Lung (tissue), 12 donors: ENCODE results near the gene GMPR2. TPM values are rescaled to one million over a fixed set of nuclear protein-coding genes. Genes with fewer than 3 reads are reported as not detected.
"Not testable (repeated sequence)": the region's sequence is repeated elsewhere in the genome, so short reads cannot be mapped to it uniquely, and the experiment has no call there.

Experiments
- ATAC-seq: fragments of 200-7000 bp; cut with Tn5 transposase; one replicate; pipeline ENCODE4 v1.9.1; 2020; ENCODE audit warnings: moderate number of reproducible peaks; ENCODE audit not compliant: insufficient read depth, low FRiP score
- DNase-seq, 3 donors: peaks; one replicate each; pipeline ENCODE4 v3.0.0-alpha.2; 2013 to 2017
- H3K27ac ChIP-seq, 2 donors: one replicate each; pipeline ENCODE4 v1.5.1; 2013; ENCODE audit warnings: mild to moderate bottlenecking in 2 of 2, moderate library complexity in 2 of 2, control low read depth in 1 of 2, inconsistent platforms in 1 of 2, low read depth in 1 of 2, low read length in 1 of 2
- H3K27me3 ChIP-seq, 3 donors: one replicate each; pipeline ENCODE4 v1.5.1; 2013; ENCODE audit warnings: low read length in 2 of 3; ENCODE audit not compliant: control insufficient read depth in 3 of 3, insufficient read depth in 3 of 3
- H3K36me3 ChIP-seq, 4 donors: one replicate each; pipeline ENCODE4 v1.5.1; 2013; ENCODE audit warnings: low read length in 4 of 4, mild to moderate bottlenecking in 1 of 4, moderate library complexity in 1 of 4; ENCODE audit not compliant: control insufficient read depth in 4 of 4, insufficient read depth in 4 of 4
- H3K4me1 ChIP-seq, 5 donors: one replicate each; pipeline ENCODE4 v1.5.1; 2013; ENCODE audit warnings: low read length in 5 of 5, mild to moderate bottlenecking in 2 of 5, moderate library complexity in 1 of 5; ENCODE audit not compliant: control insufficient read depth in 5 of 5, insufficient read depth in 5 of 5
- H3K4me3 ChIP-seq: one replicate; pipeline ENCODE4 v1.5.1; 2013; ENCODE audit warnings: mild to moderate bottlenecking, control low read depth, moderate library complexity
- H3K9ac ChIP-seq, 2 donors: one replicate each; pipeline ENCODE4 v1.5.1; 2013; ENCODE audit warnings: low read length in 2 of 2, control low read depth in 1 of 2; ENCODE audit not compliant: insufficient read depth in 1 of 2
- H3K9me3 ChIP-seq, 4 donors: one replicate each; pipeline ENCODE4 v1.5.1; 2013; ENCODE audit warnings: low read length in 3 of 4, mild to moderate bottlenecking in 1 of 4, moderate library complexity in 1 of 4; ENCODE audit not compliant: control insufficient read depth in 4 of 4, insufficient read depth in 3 of 4
- CTCF ChIP-seq: IDR thresholded peaks from 2 replicates; pipeline ENCODE4 v1.5.1; 2012; ENCODE audit warnings: mild to moderate bottlenecking; ENCODE audit errors: control extremely low read depth, extremely low read depth
- WGBS, 2 donors: extraction: QIAGEN DNeasy Blood & Tissue Kit; methylation state at CpG; one replicate each; pipeline ENCODE4 v1.1.7; 2013; 5-methylcytosine and 5-hydroxymethylcytosine counted together
- polyA plus RNA-seq, 2 donors: library from polyadenylated mRNA; stranded (reverse); fragments of 200-250 nt; gene quantifications; one replicate each; pipeline ENCODE4 v1.2.1, GENCODE V29; 2013
- total RNA-seq, 2 donors: library from RNA; depleted of rRNA in 1 of 2; stranded (reverse); fragments of >200 nt in 1 of 2; gene quantifications; one replicate each; pipeline ENCODE4 v1.2.1, GENCODE V29; 2014 to 2021
- donor health status: control.
- donor health status: control.
- donor health status: Bipolar disorder and iron deficiency.
- donor health status: healthy.
- donor health status: DM: yes; HTN: yes; CAD: no.

Gene GMPR2
- total and polyA plus RNA-seq, 4 donors, result 42.9 to 71.1 (median 63.1) TPM

- Histone ChIP-seq H3K4me1 (peaks cover 0 to 8% (median 4%) of the 10 kb centered on the region in 5 donors), H3K4me3 (no peak overlapping the region), H3K36me3 (peaks cover 7 to 22% (median 21%) of the 10 kb centered on the region in 4 donors), H3K9me3 (no peaks in the 10 kb centered on the region), H3K9ac (peak overlapping the region in 1 of 2 donors; percentile 2), H3K27ac (peak overlapping the region; percentile 92 to 99), H3K27me3 (no peaks in the 10 kb centered on the region)
- 91 to 97% methylated on average over 7 of the region's 7 CpGs for WGBS, 2 donors
- no peak for TF ChIP-seq CTCF
- ATAC-seq (no peak), DNase-seq (no peak)
Measured at GRCh38 chr14:24213866-24214662, 18.7 kb upstream of the GMPR2 start.

- WGBS, 2 donors, result 0% methylated on average over 40 of the region's 40 CpGs
- Histone ChIP-seq H3K27ac (peak within 1 kb of the TSS; percentile 90 to 96), H3K36me3 (peaks cover 0 to 11% (median 7%) of the 10 kb centered on the region in 4 donors), H3K9ac (peak within 1 kb of the TSS; percentile 41 to 83), H3K27me3 (no peaks in the 10 kb centered on the region), H3K9me3 (no peaks in the 10 kb centered on the region), H3K4me3 (peak within 1 kb of the TSS; percentile 62), H3K4me1 (peaks cover 0 to 8% (median 4%) of the 10 kb centered on the region in 5 donors)
- ATAC-seq, result peak; percentile 73
- peak; percentile 89 to 93 (median 93) for DNase-seq
- TF ChIP-seq CTCF, result peak; percentile 79
Measured at GRCh38 chr14:24215495-24216344, 17.0 kb upstream of the GMPR2 start, which contains the start of gene MDP1. Gene MDP1, minus strand, starts transcription at chr14:24216066. Its CDS starts 111 bp downstream, at chr14:24215955.

- WGBS, 2 donors, result 89 to 95% methylated on average over 2 of the region's 2 CpGs
- H3K27ac ChIP-seq, result no peak overlapping the region
- no peak overlapping the region for H3K9ac ChIP-seq
Measured at GRCh38 chr14:24216345-24216699, 16.4 kb upstream of the GMPR2 start.

GRCh38 chr14:24216876-24217275, 15.9 kb upstream of the GMPR2 start:
- H3K9ac ChIP-seq, ATAC-seq, H3K36me3 ChIP-seq, H3K4me1 ChIP-seq, H3K27me3 ChIP-seq, H3K9me3 ChIP-seq, H3K27ac ChIP-seq, DNase-seq, H3K4me3 ChIP-seq: not testable (repeated sequence)
- 89 to 96% methylated on average over 1 of the region's 1 CpG for WGBS, 2 donors

More at GRCh38 chr14:24216345-24216699, 16.4 kb upstream of the GMPR2 start:
- no peak for TF ChIP-seq CTCF
- no peak overlapping the region for H3K4me3 ChIP-seq
- ATAC-seq, result no peak
- H3K4me1 ChIP-seq, result peaks cover 0 to 8% (median 4%) of the 10 kb centered on the region in 5 donors
- peaks cover 0 to 8% (median 6%) of the 10 kb centered on the region in 4 donors for H3K36me3 ChIP-seq
- H3K27me3 ChIP-seq, result no peaks in the 10 kb centered on the region
- no peak for DNase-seq
- H3K9me3 ChIP-seq, result no peaks in the 10 kb centered on the region
